ENCODE data around the gene SRP19.

DNA sequence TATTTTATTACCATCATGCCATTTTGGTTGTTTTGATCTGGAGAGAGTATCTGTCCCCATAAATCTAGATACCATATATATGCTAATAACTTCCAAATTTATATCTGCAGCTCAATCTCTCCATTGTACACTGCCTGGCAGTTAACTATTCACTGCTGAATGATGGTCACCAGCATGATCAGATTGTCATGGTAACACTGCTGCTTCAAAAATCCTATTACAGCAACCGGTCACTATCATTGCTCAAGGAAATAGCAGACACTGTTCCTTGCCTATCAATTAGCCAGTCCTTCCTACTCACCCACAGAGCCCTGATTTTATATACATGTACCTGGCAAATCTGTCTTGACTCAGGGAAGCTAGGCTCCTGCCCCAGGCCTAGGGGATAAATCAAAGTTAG, 49.4 kb downstream of the SRP19 start:
- TF ChIP-seq POLR2A (IDR thresholded peaks at IDR 0.05) = no peak
- TF ChIP-seq, protein P1, sequence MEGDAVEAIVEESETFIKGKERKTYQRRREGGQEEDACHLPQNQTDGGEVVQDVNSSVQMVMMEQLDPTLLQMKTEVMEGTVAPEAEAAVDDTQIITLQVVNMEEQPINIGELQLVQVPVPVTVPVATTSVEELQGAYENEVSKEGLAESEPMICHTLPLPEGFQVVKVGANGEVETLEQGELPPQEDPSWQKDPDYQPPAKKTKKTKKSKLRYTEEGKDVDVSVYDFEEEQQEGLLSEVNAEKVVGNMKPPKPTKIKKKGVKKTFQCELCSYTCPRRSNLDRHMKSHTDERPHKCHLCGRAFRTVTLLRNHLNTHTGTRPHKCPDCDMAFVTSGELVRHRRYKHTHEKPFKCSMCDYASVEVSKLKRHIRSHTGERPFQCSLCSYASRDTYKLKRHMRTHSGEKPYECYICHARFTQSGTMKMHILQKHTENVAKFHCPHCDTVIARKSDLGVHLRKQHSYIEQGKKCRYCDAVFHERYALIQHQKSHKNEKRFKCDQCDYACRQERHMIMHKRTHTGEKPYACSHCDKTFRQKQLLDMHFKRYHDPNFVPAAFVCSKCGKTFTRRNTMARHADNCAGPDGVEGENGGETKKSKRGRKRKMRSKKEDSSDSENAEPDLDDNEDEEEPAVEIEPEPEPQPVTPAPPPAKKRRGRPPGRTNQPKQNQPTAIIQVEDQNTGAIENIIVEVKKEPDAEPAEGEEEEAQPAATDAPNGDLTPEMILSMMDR (IDR thresholded peaks at IDR 0.05) = no peak
